ENCODE measurements around the gene TNS1. TPM values are rescaled to one million over a fixed set of nuclear protein-coding genes. Genes with fewer than 3 reads are reported as not detected.
A peak's percentile ranks its signal among the peaks of the same experiment; 100 is the strongest.

Gene TNS1
- total RNA-seq, 1 experiment from 2014 or later, result not detected

GRCh38 chr2:217902379-217903141 lies 100.2 kb downstream of the TNS1 start:
- DNase-seq (ENCODE audit: extremely low read depth, low read depth), result no peak

GRCh38 chr2:217901835-217902378 lies 100.9 kb downstream of the TNS1 start:
- no peak for DNase-seq (ENCODE audit: extremely low read depth, low read depth)

GRCh38 chr2:217901400-217901799 lies 101.4 kb downstream of the TNS1 start:
- no peak for DNase-seq (ENCODE audit: extremely low read depth, low read depth)

GRCh38 chr2:217900780-217901360 lies 101.9 kb downstream of the TNS1 start:
- DNase-seq (ENCODE audit: extremely low read depth, low read depth), result no peak

GRCh38 chr2:217900010-217900779 lies 102.6 kb downstream of the TNS1 start:
- DNase-seq (ENCODE audit: extremely low read depth, low read depth), result no peak

GRCh38 chr2:217899231-217900009 lies 103.4 kb downstream of the TNS1 start:
- DNase-seq (ENCODE audit: extremely low read depth, low read depth), result peak; percentile 40

- DNase-seq (ENCODE audit: extremely low read depth, low read depth), result no peak
Measured at GRCh38 chr2:217897816-217898806, 104.7 kb downstream of the TNS1 start.

GRCh38 chr2:217897091-217897715 lies 105.6 kb downstream of the TNS1 start:
- no peak for DNase-seq (ENCODE audit: extremely low read depth, low read depth)

GRCh38 chr2:217895070-217895635 lies 107.6 kb downstream of the TNS1 start:
- DNase-seq (ENCODE audit: extremely low read depth, low read depth), result no peak

- no peak for DNase-seq (ENCODE audit: extremely low read depth, low read depth)
Measured at GRCh38 chr2:217893440-217893839, 109.4 kb downstream of the TNS1 start.

GRCh38 chr2:217892560-217892959 lies 110.2 kb downstream of the TNS1 start:
- DNase-seq (ENCODE audit: extremely low read depth, low read depth), result no peak

- no peak for DNase-seq (ENCODE audit: extremely low read depth, low read depth)
Measured at GRCh38 chr2:217890445-217890844, 112.3 kb downstream of the TNS1 start.

- DNase-seq (ENCODE audit: extremely low read depth, low read depth), result no peak
Measured at GRCh38 chr2:217889656-217890055, 113.1 kb downstream of the TNS1 start.

GRCh38 chr2:217887841-217888701 lies 114.7 kb downstream of the TNS1 start:
- no peak for DNase-seq (ENCODE audit: extremely low read depth, low read depth)

GRCh38 chr2:217886720-217887309 lies 116.0 kb downstream of the TNS1 start:
- DNase-seq (ENCODE audit: extremely low read depth, low read depth), result peak; percentile 67

- no peak for DNase-seq (ENCODE audit: extremely low read depth, low read depth)
Measured at GRCh38 chr2:217886091-217886490, 116.7 kb downstream of the TNS1 start.

- DNase-seq (ENCODE audit: extremely low read depth, low read depth), result no peak
Measured at GRCh38 chr2:217884985-217885384, 117.8 kb downstream of the TNS1 start.
